IMR-90 (cell line): ENCODE results near the gene HSD17B11. TPM values are rescaled to one million over a fixed set of nuclear protein-coding genes. Genes with fewer than 3 reads are reported as not detected.

Source experiments
- ATAC-seq: fragments of 200-7000 bp; cut with Tn5 transposase; 2 replicates; pipeline ENCODE4 v1.9.1; 2020; ENCODE audit warnings: low read depth, mild to moderate bottlenecking, moderate library complexity
- BruUV-seq: library from RNA; stranded (reverse); fragments of 400-500 nt; replicated peaks from 2 replicates; lab custom pipeline; 2021; lab: Mats Ljungman, UMichigan
- CTCF ChIA-PET: fragments of 300-600 bp; formaldehyde crosslinking; extraction: SDS; loops from one replicate; lab custom pipeline; 2021; ENCODE audit warnings: antibody characterized with exemption; lab: Yijun Ruan, JAX
- POLR2A ChIA-PET: fragments of 300-600 bp; sonication (Branson Sonifier 250); formaldehyde crosslinking; loops from one replicate; lab custom pipeline; 2022; ENCODE audit warnings: antibody characterized with exemption; ENCODE audit not compliant: unreplicated experiment; lab: Charles Lee
- DNase-seq: peaks from one replicate; pipeline ENCODE4 v3.0.0; 2013
- H2AFZ ChIP-seq: replicated peaks from 2 replicates; pipeline ENCODE3; 2013; ENCODE audit warnings: low read length, mild to moderate bottlenecking; ENCODE audit not compliant: poor library complexity
- H2AK5ac ChIP-seq: 2 replicates; pipeline ENCODE4 v1.6.1; 2013; ENCODE audit warnings: low read depth, low read length, inconsistent platforms
- H2AK9ac ChIP-seq: replicated peaks from 2 replicates; pipeline ENCODE3; 2013; ENCODE audit warnings: mild to moderate bottlenecking, low read depth, low read length, moderate library complexity; ENCODE audit not compliant: poor library complexity
- H2BK120ac ChIP-seq: 2 replicates; pipeline ENCODE4 v1.6.1; 2013; ENCODE audit warnings: low read depth, low read length, inconsistent platforms
- H2BK15ac ChIP-seq: 3 replicates; pipeline ENCODE4 v1.6.1; 2013; ENCODE audit warnings: low read depth, low read length, inconsistent platforms
- H2BK20ac ChIP-seq: 2 replicates; pipeline ENCODE4 v1.6.1; 2013; ENCODE audit warnings: low read depth, mild to moderate bottlenecking, inconsistent platforms, low read length, moderate library complexity
- H2BK5ac ChIP-seq: 2 replicates; pipeline ENCODE4 v1.6.1; 2013; ENCODE audit warnings: mild to moderate bottlenecking, low read depth, low read length, inconsistent platforms; ENCODE audit not compliant: poor library complexity, severe bottlenecking
- H3K14ac ChIP-seq: replicated peaks from 2 replicates; pipeline ENCODE4 v1.6.1; 2013; ENCODE audit warnings: low read depth, low read length, inconsistent platforms
- H3K18ac ChIP-seq: 2 replicates; pipeline ENCODE4 v1.6.1; 2013; ENCODE audit warnings: low read depth, low read length, control low read depth
- H3K23ac ChIP-seq: 2 replicates; pipeline ENCODE4 v1.6.1; 2013; ENCODE audit warnings: low read depth, low read length, inconsistent platforms
- H3K27ac ChIP-seq: 2 replicates; pipeline ENCODE4 v1.5.1; 2013; ENCODE audit warnings: mild to moderate bottlenecking, control low read depth, low read length; ENCODE audit not compliant: insufficient read depth
- H3K27me3 ChIP-seq: 2 replicates; pipeline ENCODE4 v1.6.1; 2013; ENCODE audit warnings: low read length; ENCODE audit not compliant: control insufficient read depth, insufficient read depth
- H3K36me3 ChIP-seq: 2 replicates; pipeline ENCODE4 v1.6.1; 2013; ENCODE audit warnings: low read length, mixed read lengths; ENCODE audit not compliant: control insufficient read depth, insufficient read depth
- H3K4ac ChIP-seq: 2 replicates; pipeline ENCODE4 v1.6.1; 2013; ENCODE audit warnings: low read depth, low read length, inconsistent platforms
- H3K4me1 ChIP-seq: 2 replicates; pipeline ENCODE4 v1.6.1; 2013; ENCODE audit warnings: low read length, mixed read lengths; ENCODE audit not compliant: control insufficient read depth, insufficient read depth
- H3K4me2 ChIP-seq: 2 replicates; pipeline ENCODE4 v1.6.1; 2013; ENCODE audit warnings: low read depth, mild to moderate bottlenecking, control low read depth, low read length, moderate library complexity
- H3K4me3 ChIP-seq: 2 replicates; pipeline ENCODE4 v1.5.1; 2013; ENCODE audit warnings: low read depth, mild to moderate bottlenecking, control low read depth, low read length, moderate library complexity; ENCODE audit not compliant: insufficient read depth
- H3K56ac ChIP-seq: 2 replicates; pipeline ENCODE4 v1.6.1; 2013; ENCODE audit warnings: low read length, inconsistent platforms; ENCODE audit not compliant: insufficient read depth; ENCODE audit errors: extremely low read depth
- H3K79me1 ChIP-seq, 2 experiments: 2 replicates each; pipeline ENCODE4 v1.6.1; 2013; ENCODE audit warnings: low read length in 2 of 2, inconsistent platforms in 1 of 2, low read depth in 1 of 2
- H3K9ac ChIP-seq: 2 replicates; pipeline ENCODE4 v1.6.1; 2013; ENCODE audit warnings: low read depth, low read length, control low read depth
- H3K9me1 ChIP-seq: 2 replicates; pipeline ENCODE4 v1.6.1; 2013; ENCODE audit warnings: low read length, inconsistent platforms; ENCODE audit not compliant: insufficient read depth
- H3K9me3 ChIP-seq: 2 replicates; pipeline ENCODE4 v1.6.1; 2013; ENCODE audit warnings: low read length; ENCODE audit not compliant: control insufficient read depth, insufficient read depth
- H4K20me1 ChIP-seq: 2 replicates; pipeline ENCODE4 v1.6.1; 2013; ENCODE audit warnings: low read length, inconsistent platforms; ENCODE audit not compliant: insufficient read depth
- H4K5ac ChIP-seq: 2 replicates; pipeline ENCODE4 v1.6.1; 2013; ENCODE audit warnings: mild to moderate bottlenecking, low read depth, low read length, control low read depth
- H4K8ac ChIP-seq, 2 experiments: 2 replicates each; pipeline ENCODE4 v1.6.1; 2013; ENCODE audit warnings: low read depth in 2 of 2, low read length in 2 of 2, control low read depth in 1 of 2, inconsistent platforms in 1 of 2
- H4K91ac ChIP-seq: 2 replicates; pipeline ENCODE4 v1.6.1; 2013; ENCODE audit warnings: low read depth, low read length, inconsistent platforms; ENCODE audit not compliant: insufficient read depth
- BHLHE40 ChIP-seq: fragments of 150-350 bp; IDR thresholded peaks from 2 replicates; pipeline ENCODE4 v1.6.1; 2016; ENCODE audit warnings: mild to moderate bottlenecking, low read depth, low read length
- CHD1 ChIP-seq: IDR thresholded peaks from 2 replicates; pipeline ENCODE4 v1.6.1; 2012; ENCODE audit warnings: low read depth, low read length, improper control_type of control experiment
- ELK1 ChIP-seq: fragments of 150-350 bp; IDR thresholded peaks from 2 replicates; pipeline ENCODE4 v1.6.1; 2016; ENCODE audit warnings: low read depth, mild to moderate bottlenecking, low read length, moderate library complexity, borderline replicate concordance
- FOS ChIP-seq: fragments of 150-350 bp; IDR thresholded peaks from 2 replicates; pipeline ENCODE4 v1.6.1; 2016; ENCODE audit warnings: low read depth, low read length
- MAFK ChIP-seq: IDR thresholded peaks from 2 replicates; pipeline ENCODE4 v1.6.1; 2012; ENCODE audit warnings: low read depth, low read length, improper control_type of control experiment
- MXI1 ChIP-seq: IDR thresholded peaks from 2 replicates; pipeline ENCODE4 v1.6.1; 2012; ENCODE audit warnings: low read depth, mild to moderate bottlenecking, low read length, moderate library complexity, borderline replicate concordance
- NFE2L2 ChIP-seq: fragments of 150-350 bp; IDR thresholded peaks from 2 replicates; pipeline ENCODE4 v1.6.1; 2016; ENCODE audit warnings: low read depth, mild to moderate bottlenecking, low read length
- POLR2A ChIP-seq: IDR thresholded peaks from 2 replicates; pipeline ENCODE4 v1.6.1; 2012; ENCODE audit warnings: mild to moderate bottlenecking, low read depth, low read length
- RCOR1 ChIP-seq: IDR thresholded peaks from 2 replicates; pipeline ENCODE4 v1.6.1; 2012; ENCODE audit warnings: mild to moderate bottlenecking, low read length, improper control_type of control experiment; ENCODE audit not compliant: insufficient replicate concordance
- SMC3 ChIP-seq: fragments of 150-350 bp; IDR thresholded peaks from 2 replicates; pipeline ENCODE4 v1.6.1; 2016; ENCODE audit warnings: low read depth, mild to moderate bottlenecking, antibody characterized with exemption, low read length, moderate library complexity
- USF2 ChIP-seq: fragments of 150-350 bp; IDR thresholded peaks from 2 replicates; pipeline ENCODE4 v1.6.1; 2017; ENCODE audit warnings: mild to moderate bottlenecking, antibody characterized with exemption, low read length, low read depth
- WGBS, 2 experiments: methylation state at CpG; one replicate each; pipeline versions ENCODE4 v1.1.5 to v1.1.7; 2013; ENCODE audit warnings: missing lambda C conversion rate in 2 of 2; ENCODE audit not compliant: insufficient read length in 1 of 2; ENCODE audit errors: extremely low coverage in 2 of 2; 5-methylcytosine and 5-hydroxymethylcytosine counted together
- dilution Hi-C: fragments of 300-500 bp; cut with HindIII; formaldehyde crosslinking; loops from one replicate; pipeline ENCODE4 v1.14.3; 2018; ENCODE audit warnings: low sequenced_read_pairs; ENCODE audit not compliant: unreplicated experiment
- in situ Hi-C: fragments of 300-500 bp; cut with MboI; formaldehyde crosslinking; loops from 3 replicates; pipeline ENCODE4 v1.14.3; 2019; ENCODE audit warnings: low sequenced_read_pairs, inconsistent platforms, mixed read lengths
- intact Hi-C: fragments of 100-400 bp; cut with micrococcal nuclease; formaldehyde crosslinking; loops from 2 replicates; pipeline ENCODE4 v1.10.0; 2022
- polyA plus RNA-seq, 3 experiments: library from polyadenylated mRNA; depleted of rRNA; stranded (reverse); fragments of >200 nt; gene quantifications; 2 replicates each; pipeline ENCODE4 v1.2.3, GENCODE V29; 2012; ENCODE audit warnings: low replicate concordance in 1 of 3
- total RNA-seq: library from RNA; depleted of rRNA; stranded (reverse); fragments of >200 nt; gene quantifications from 2 replicates; pipeline ENCODE4 v1.2.3, GENCODE V29; 2012

The HSD17B11 gene
- total and polyA plus RNA-seq, 2 of the 4 experiments (the other 2 are of a cell fraction) = 11.3 to 12.0 TPM

- Histone ChIP-seq H3K23ac (no peak overlapping the region), H3K4me1 (peaks cover 2% of the 10 kb centered on the region; the same call in 1 of the 2 replicates), H3K18ac (no peak overlapping the region), H3K36me3 (peaks cover 10% of the 10 kb centered on the region), H3K9me3 (no peaks in the 10 kb centered on the region), H2BK15ac (no peak overlapping the region), H2AK9ac (no peak overlapping the region), H4K5ac (no peak overlapping the region), H2BK120ac (no peak overlapping the region), H4K91ac (no peak overlapping the region), H3K4me2 (no peak overlapping the region), H2AFZ (no peak overlapping the region), H4K20me1 (no peaks in the 10 kb centered on the region), H3K56ac (no peak overlapping the region), H3K79me1 (no peaks in the 10 kb centered on the region), H4K8ac (no peak overlapping the region), H3K4ac (no peak overlapping the region), H3K9ac (no peak overlapping the region), H3K14ac (no peak overlapping the region), H3K4me3 (no peak overlapping the region), H3K27me3 (no peaks in the 10 kb centered on the region), H3K27ac (peak overlapping the region; percentile 21; the same call in 1 of the 2 replicates), H3K9me1 (no peaks in the 10 kb centered on the region), H2BK5ac (no peak overlapping the region), H2BK20ac (no peak overlapping the region), H2AK5ac (no peak overlapping the region)
- dilution Hi-C loops (no loop called here), intact Hi-C loops (loop anchor here (5.0 kb wide), 1 partner anchor 113 kb away; no protein-coding TSS in a partner anchor), in situ Hi-C loops (no loop called here)
- DNase-seq (peak; percentile 42), ATAC-seq (peak; percentile 77)
- ChIA-PET CTCF (interaction anchor here (0.6 to 1.0 kb wide), 7 partner anchors 9 to 1346 kb away, joined by 3 to 4 read pairs (median 3); no protein-coding TSS in a partner anchor), POLR2A (interaction anchor here (0.6 kb wide), 1 partner anchor 818 kb away, joined by 4 read pairs; no protein-coding TSS in a partner anchor)
- no peak for TF ChIP-seq CHD1
- TF ChIP-seq POLR2A = no peak
- TF ChIP-seq MAFK = no peak
- no peak for TF ChIP-seq RCOR1
- no peak for TF ChIP-seq NFE2L2
- no peak for TF ChIP-seq MXI1
- TF ChIP-seq USF2 = no peak
- no peak; the same call in 1 of the 2 replicates for TF ChIP-seq FOS
- TF ChIP-seq SMC3 = no peak
- TF ChIP-seq BHLHE40 = no peak
- TF ChIP-seq ELK1 = no peak
- BruUV-seq = no TSS peak
- WGBS, 2 experiments = no CpG with 5 or more reads among the region's 7 CpGs
Measured at GRCh38 chr4:87354168-87355102, 36.6 kb downstream of the HSD17B11 start.
